Activated T-cell treated with anti-CD3 and anti-CD28 coated beads for 4 hours (primary cell): ENCODE results near the gene PITPNM1.
"Not testable (repeated sequence)": the region's sequence is repeated elsewhere in the genome, so short reads cannot be mapped to it uniquely, and the experiment has no call there.

Experiments
- DNase-seq: peaks from one replicate; pipeline ENCODE4 v3.0.0-alpha.2; 2020

Gene PITPNM1

DNA sequence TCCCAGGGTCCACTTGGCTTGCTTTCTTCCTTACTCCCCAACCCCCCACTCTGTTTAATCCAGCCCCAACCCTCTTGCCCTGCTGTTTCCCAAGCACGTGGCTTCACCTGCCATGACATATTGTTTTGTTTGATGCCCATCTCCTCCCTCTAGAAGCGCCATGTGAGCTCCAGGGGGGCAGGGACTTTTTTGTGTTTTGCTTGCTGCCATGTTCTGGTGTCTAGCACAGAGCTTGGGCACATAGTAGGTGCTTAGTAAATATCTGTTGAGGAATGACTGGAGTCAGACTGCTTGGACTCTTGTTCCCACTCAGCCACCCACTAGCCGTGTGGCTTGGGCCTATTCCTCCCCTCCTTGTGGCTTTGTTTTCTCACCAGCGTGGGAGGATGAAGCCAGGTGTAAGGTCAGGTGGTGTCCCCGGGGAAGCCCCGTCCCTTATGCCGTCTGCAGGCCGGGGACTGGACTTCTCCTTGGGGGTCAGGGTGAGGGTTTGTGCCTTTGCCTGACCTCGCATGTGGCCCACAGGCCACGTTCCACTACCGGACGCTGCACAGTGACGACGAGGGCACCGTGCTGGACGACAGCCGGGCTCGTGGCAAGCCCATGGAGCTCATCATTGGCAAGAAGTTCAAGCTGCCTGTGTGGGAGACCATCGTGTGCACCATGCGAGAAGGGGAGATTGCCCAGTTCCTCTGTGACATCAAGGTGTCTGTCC lies 18.5 kb downstream of the PITPNM1 start:
- DNase-seq, result no peak

DNA sequence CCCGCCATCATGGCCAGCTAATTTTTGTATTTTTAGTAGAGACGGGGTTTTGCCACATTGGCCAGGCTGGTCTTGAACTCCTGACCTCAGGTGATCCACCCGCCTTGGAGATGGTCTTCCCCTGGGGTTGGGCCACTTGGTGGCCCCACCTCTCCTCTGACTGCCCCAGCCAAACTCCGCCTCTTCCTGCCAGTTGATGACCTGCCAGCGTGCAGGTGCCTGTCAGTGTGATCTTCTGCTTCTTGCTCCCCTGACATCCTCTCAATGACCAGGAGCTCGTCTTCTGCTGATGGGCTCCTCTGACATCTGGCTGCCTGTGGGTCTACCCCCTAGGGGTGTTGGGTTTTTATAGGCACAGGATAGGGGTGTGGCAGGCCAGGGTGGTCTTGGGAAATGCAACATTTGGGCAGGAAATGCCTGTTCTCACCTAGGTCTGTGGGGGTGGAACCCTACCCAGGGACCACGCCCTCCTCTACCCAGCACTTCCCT lies 19.2 kb downstream of the PITPNM1 start:
- DNase-seq, result not testable (repeated sequence)

DNA sequence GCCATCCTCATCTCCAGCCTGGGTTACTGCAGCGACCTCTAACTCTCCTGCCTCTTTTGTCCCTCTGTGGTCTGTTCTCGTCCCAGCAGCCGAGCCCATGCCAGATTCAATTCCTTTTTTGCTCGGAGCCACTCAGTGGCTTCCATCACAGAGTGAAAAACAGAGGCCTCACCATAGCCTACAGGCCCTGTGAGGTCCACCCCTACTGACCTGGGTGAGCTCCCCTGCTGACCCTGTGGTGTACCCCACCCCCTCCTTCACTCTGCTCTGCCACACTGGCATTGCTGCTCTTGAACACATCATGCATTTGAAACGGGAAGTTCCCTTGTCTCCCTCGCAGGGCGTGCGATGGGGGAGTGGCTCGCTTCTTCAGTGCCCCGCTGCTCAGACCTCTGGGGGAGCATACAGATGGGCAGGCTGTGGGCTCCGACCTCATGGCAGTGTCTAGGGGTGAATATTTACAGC lies 20.3 kb downstream of the PITPNM1 start:
- no peak for DNase-seq

DNA sequence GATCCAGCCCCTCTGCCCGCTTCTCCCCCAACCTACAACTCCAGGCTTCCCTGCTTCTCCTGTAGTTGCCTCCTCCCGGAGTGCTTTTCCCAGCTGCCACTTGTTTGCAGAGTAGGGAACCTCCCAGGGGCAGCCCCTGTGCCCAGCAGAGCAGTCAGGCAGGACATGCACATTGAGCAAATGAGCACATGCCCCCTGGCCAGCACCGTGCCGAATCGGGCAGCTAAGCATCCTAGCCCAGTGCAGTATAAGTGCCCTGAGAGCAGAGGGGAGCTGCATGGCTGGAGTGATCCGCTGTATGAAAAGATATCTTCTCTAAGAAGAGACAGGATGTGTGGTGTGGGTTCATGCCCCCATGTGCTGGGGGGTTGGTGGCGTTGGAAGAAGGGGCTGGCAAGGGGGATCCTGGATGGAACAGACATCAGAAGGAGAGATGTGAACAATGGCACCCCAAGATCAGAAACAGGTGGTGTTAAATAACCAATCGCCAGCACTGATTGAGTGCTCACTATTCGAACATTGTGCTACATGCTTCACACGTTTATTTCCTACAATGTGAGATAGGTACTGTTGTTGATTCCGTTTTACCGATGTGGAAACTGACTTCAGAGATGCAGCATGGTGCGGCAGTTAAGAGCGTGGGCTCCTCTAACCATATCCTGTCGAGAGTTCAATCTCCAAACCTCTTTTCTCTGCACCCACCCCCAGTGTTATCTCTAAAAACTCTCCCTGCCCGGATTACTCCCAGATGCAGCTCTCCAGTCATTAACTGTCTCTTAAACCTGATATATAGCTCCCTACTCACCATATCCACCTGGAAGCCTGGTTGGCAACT lies 21.1 kb downstream of the PITPNM1 start:
- no peak for DNase-seq

DNA sequence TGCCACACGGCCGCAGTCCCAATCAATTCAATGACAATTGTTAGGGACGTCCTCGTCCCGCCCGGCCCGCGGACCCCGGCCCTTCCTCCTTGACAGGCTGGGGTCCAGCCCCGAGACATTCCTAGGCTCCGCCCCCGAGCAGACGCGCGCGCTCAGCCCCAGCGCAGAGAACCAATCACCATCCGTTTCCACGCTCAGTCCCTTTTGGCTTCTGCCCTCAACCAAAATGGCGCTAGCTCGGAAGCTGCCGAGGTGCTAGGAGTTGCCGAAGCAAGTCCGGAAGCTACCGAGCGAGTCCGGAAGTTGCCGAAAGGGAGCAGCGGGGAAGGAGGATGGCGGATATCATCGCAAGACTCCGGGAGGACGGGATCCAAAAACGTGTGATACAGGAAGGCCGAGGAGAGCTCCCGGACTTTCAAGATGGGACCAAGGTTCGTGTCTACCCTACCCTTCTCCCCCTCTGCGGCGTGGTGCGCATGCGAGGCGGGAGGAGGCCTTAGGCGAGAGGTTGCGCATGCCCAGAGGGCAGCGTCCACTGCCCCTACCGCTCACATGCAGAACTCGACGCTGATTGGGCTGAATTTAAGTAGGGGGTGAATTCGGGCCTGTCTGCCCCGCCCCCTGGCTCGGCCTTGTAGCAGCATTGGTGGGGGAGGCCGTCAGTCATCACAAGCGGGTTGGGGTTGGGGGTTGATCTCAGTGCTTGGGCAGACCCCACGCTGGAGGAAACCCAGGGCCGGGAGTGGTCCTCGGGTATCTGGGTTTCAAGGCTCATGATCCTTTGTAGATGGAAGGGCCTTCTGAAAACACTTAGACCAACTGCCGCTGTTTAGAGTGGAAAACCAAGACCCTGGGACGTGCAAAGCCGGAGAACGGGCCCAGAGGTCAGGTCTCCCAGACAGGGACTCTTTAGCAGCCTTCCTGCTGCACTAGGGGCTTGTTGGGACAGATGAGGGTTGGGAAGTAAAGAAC lies 22.1 kb downstream of the PITPNM1 start, which contains the start of gene AIP:
AIP (plus strand) TSS at position 200 of the 972 bp plus-strand sequence; CDS start at position 333, 133 bp downstream.
- DNase-seq, result peak; percentile 94

DNA sequence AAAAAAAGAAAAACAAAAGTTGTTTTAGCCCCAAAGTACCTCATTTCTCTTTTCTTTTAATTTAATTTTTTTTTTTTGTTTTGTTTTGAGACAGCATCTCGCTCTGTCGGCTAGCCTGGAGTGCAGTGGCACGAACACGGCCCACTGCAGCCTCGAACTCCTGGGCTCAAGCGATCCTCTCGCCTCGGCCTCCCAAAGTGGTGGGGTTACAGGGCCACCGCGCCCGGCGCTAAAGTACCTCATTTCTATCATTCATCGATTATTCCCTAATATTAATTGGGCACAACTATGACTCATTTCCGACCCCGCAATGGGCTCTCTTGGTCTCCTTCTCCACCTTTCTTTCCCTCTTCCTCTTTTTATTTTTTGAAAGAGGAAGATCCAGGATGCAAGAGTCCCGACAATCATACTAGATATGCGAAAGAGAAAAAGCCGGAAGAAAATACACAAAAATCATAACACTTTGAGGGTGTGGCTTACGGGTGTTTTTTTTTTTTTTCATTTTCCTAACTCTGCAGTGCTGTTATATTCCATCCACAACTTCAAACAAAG lies 22.8 kb downstream of the PITPNM1 start:
- DNase-seq, result no peak

DNA sequence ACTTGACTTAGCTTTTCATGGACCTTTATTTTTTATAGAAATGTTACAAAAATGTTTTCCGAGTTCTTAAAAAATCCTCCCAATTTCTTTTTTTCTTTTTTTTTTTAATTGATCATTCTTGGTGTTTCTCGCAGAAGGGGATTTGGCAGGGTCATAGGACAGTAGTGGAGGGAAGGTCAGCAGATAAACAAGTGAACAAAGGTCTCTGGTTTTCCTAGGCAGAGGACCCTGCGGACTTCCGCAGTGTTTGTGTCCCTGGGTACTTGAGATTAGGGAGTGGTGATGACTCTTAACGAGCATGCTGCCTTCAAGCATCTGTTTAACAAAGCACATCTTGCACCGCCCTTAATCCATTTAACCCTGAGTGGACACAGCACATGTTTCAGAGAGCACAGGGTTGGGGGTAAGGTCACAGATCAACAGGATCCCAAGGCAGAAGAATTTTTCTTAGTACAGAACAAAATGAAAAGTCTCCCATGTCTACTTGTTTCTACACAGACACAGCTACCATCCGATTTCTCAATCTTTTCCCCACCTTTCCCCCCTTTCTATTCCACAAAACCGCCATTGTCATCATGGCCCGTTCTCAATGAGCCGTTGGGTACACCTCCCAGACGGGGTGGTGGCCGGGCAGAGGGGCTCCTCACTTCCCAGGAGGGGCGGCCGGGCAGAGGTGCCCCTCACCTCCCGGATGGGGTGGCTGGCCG lies 27.7 kb downstream of the PITPNM1 start:
- not testable (repeated sequence) for DNase-seq

DNA sequence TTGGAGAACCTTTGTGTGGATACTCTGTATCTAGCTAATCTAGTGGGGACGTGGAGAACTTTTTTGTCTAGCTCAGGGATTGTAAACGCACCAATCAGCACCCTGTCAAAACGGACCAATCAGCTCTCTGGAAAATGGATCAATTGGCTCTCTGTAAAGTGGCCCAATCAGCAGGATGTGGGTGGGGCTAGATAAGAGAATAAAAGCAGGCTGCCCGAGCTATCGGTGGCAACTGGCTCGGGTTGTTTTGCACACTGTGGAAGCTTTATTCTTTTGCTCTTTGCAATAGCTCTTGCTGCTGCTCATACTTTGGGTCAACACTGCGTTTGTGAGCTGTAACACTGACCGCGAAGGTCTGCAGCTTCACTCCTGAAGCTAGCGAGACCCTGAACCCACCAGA lies 28.5 kb downstream of the PITPNM1 start:
- DNase-seq, result not testable (repeated sequence)

DNA sequence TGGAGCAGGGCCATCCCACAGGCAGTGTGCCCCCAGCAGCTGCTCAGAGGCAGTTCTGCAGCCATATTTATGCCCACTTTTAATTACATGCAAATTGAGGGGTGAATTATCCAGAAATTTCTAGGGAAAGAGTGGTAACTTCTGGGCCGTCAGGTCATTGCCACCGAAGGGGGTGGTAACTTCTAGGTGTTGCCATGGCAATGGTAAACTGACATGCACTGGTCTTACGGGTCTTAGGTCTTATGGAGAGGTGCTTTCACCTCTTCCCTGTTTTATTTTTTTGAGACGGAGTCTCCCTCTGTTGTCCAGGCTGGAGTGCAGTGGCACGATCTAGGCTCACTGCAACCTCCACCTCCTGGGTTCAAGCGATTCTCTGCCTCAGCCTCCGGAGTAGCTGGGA lies 32.3 kb downstream of the PITPNM1 start:
- DNase-seq, result no peak

DNA sequence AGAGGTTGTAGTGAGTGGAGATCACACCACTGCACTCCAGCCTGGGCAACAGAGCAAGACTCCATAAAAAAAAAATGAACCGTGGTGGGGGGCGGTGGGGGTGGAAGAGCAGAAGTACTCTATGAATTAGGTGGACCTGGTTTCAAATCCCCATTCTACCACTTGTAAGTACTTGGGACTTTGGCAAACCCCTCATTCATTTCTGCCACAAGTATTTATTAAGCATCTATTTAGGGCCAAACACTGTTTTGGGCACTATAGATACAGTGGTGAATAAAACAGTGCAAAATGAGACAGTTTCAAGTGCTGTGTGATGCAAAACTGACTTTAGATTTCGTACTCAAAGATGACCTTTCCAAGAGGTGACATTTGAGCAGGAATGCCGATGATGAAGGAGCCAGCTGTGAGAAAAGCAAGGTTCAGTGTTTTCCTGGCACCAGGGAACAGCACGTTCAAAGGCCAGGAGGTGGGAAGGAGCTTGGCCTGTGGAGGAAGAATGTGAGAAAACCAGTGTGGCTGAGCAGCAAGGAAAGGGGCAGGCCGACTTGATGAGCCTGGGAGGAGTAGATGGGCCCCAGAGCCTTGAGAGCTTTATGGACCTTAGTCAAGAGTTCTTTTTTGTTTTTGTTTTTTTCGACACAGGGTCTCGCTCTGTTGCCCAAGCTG lies 34.7 kb downstream of the PITPNM1 start:
- DNase-seq, result no peak

DNA sequence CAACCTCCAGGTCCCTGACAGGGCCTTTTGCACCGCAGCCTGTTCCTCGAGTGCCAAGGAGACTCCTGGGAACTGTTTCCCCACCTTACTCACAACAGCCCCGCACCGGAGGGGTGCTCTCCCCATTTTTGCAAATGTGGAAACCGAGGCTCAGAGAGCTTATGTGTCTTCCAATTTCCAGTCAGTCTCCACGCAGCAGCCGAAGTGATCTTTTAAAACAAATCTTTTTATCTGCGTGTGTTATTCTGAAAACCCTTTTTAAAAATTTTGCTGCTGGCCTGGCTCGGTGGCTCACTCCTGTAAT lies 35.7 kb downstream of the PITPNM1 start:
- no peak for DNase-seq

DNA sequence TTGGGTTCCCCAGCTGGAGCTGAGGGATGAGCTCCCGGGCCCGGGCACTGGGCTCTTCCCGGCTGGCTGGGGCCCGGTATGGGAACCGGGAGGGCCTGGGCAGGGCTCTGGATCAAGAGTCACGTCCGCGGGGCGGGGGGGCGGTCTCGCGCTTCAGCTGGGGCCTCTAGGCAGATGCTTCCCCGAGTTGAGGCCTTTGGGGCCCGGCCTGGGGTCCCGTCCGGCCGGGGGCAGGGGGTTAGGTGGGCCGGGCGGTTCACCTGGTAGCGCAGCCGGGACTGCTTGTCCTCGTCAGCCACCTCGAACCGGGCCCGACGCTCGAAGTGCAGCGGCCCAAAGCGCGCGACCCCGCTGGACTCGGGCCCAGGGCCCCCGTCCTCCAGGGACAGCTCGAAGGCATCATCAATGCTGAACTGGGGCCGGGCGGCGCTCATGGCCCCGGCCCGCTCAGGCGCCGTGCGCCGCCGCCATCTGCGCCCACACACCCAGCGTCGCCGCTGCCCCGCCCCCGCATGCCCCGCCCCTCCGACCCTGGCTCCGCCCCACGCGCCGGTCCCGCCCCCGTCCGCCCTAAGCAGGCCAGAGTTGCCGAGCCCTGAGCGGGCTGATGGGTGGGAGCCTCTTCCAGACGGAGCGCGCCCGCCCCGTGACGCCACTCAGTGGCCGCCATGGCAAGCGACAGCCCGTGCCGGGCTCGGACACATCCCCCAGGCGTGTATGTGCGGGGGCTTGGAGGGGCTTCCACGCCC lies 36.2 kb downstream of the PITPNM1 start, which contains the start of gene TMEM134:
TMEM134 (minus strand) TSS at position 493 of the 749 bp plus-strand sequence; CDS start at position 434, 59 bp downstream.
- DNase-seq, result peak; percentile 88

DNA sequence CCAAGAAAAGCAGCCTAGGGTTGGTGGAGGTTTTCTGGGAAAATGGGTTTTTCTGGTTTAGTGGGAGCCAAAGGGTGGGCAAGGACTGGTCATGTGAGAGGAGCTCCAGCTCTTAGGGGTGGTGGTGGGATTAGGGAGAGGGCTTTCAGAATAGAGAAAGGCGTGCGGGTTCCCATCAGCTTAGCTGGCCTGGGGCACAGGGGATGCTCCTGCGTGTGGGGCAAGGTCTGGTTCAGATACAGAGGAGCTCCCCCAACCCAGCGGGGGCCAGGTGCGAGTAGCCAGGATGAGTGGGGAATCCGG lies 36.8 kb downstream of the PITPNM1 start:
- DNase-seq, result no peak

DNA sequence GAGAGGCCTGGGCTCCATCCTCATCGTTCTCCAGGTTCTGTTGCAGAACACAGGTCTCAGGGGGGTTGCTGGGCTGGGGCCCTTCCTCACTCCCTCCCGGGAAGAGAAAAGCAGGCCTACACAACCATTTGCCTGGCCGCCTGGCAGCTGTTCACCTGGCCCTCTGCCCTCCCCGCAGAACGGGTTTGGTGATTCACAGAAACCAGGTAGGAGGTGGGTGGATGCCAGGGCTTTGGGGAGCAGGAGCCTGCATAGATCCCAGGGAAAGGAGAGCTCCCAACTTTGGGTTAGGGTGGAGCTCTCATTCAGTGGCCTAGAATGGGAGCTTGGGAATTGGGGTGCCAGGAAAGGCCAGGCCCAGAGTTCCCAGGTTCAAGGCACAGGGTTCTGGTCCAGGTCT lies 37.1 kb downstream of the PITPNM1 start:
- DNase-seq, result no peak

DNA sequence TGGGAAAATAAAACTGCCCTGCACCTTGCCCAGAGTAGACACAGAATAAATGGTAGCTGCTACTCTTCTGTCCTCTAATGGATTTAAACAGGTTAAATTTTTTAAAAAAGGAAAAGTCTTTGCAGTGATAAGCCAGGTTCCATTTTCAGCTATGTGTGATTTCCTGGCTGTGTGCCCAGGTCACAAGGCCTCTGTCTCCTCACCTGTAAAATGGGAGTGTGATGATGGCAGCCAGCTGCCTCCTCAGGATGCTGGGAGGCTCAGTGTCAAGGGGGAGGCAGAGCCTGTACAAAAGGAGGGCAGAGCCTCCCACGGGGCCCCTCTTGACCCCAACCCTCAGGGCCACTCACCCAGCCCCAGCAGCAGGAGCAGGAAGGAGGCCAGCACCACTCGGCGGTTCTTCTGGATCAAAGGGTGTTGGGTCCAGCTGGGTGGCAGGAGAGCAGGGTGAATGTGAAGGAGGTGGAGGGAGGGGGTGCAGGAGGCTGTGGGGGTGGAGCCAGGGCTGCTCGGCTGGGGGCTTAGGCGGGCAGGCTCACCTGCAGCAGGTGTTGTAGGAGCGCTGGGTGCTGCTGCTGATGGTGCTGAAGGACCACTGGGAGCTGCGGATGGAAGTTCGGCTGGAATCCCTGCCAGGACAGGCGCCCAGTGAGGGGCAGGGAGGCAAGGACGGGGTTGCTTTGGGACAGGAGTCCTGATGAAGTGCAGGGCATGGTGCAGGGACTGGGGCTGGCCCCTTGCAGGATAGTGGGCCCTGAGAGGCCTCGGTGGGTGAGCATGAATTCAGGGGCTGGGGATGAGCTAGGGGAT lies 38.0 kb downstream of the PITPNM1 start:
- no peak for DNase-seq

DNA sequence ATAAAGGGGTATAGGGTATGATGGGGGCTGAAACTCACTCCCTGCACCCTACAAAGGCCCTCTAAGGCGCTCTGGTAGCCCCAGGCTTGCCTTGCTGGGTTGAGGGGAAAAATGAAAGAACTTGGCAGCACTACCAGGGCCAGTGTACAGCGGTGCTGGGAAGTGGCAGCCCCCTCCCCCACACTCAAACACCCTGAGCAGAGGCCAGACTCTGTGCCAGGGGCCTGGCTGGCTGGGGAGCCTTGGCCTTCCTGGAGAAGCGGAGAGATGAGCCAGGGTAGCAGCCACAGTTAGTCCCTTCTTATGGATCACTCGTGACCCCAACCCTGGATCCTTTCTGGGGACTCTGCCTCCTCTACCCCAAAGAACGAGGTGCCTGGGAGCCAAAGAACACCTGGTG lies 38.8 kb downstream of the PITPNM1 start:
- DNase-seq, result no peak

DNA sequence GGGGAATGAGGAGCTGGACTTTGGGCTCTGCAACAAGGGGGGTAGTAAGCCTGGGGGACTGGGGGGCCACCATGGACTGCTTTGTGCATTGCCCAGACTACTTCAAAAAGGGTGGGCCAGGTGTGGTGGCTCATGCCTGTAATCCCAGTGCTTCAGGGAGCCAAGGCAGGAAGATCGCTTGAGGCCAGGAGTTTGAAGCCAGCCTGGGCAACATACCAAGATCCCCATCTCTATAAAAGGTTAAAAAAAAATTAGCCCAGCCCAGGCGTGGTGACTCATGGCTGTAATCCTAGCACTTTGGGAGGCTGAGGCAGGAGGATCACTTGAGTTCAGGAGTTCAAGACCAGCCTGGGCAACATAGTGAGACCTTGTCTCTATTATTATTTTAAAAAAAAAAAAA lies 39.6 kb downstream of the PITPNM1 start:
- DNase-seq, result not testable (repeated sequence)

DNA sequence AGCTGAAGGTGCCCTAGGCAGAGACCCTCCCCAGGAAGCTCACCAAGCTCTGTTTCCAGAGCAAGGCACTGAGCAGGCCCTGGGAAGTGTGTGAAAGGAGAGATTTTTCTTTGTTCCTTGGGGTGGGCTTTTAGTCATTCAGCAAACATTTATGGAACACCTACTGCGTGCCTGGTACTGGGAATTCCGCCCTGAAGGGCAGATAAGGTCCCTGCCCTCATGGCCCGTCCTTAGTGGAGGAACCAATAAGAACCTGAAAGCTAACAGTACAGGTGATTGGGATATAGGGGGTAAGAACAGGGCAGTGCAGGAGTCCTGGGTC lies 40.0 kb downstream of the PITPNM1 start:
- DNase-seq, result no peak

DNA sequence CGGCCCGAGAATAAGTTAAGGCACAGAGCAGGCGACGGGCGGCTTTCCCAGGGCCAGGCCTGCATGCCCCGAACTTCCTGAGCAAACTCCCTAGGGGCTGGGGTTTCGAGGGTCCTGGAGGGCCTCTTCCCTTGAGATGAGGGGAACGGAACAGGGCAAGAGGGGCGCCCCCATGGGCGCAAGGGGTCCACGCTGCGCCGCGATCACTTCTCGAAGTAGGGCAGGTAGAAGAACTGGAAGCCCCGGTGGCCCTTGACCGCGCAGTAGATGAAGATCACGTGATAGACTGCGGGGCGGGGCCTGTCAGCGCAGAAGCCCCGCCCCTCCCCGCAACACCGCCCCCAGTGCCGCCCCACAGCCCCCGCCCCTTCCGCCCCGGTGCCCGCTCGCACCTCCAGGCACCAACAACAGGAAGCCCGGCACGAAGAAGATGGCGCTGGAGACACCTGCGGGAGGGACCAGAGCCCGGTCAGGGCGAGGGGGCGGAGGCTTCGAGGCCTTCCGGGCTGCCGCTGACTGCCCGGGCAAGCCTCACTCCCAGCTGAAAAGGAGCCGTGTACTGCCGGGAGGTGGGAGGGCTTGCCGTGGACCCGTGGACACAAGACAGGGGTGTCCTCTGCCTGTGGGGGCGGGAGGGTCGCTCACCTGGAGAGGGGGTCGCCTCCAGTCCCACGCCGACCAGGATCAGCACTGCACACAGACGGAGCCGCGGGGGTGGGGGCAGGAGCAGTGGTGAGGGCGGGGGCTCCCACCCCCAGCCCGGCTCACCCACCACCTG lies 40.6 kb downstream of the PITPNM1 start:
- peak; percentile 82 for DNase-seq
